Measurements from ENCODE around the gene R3HDM2.

GRCh38 chr12:57248934-57249742 lies 181.7 kb downstream of the R3HDM2 start:
- TF ChIP-seq CTCF (IDR thresholded peaks at IDR 0.05; ENCODE audit: low read length) (peak; percentile 17; the same call in 1 of the 2 replicates), EZH2 (IDR thresholded peaks at IDR 0.05; ENCODE audit: borderline replicate concordance, low read length) (no peak)

All from OCI-LY1 (cell line).